GM19099 (cell line): ENCODE measurements around the gene GJA8.

ENCODE experiments used
- POLR2A ChIP-seq: IDR thresholded peaks from 3 replicates; pipeline ENCODE4 v1.6.1; 2011; ENCODE audit warnings: low read depth; ENCODE audit not compliant: insufficient read length; ENCODE audit errors: extremely low read depth

Gene GJA8

GRCh38 chr1:147913362-147913942, 10.9 kb downstream of the GJA8 start:
- no peak for TF ChIP-seq POLR2A

GRCh38 chr1:147919896-147920295, 17.3 kb downstream of the GJA8 start:
- TF ChIP-seq POLR2A: no peak

GRCh38 chr1:147924813-147925212, 22.2 kb downstream of the GJA8 start:
- no peak for TF ChIP-seq POLR2A

- peak; percentile 90 for TF ChIP-seq POLR2A
Measured at GRCh38 chr1:147928236-147929132, 25.9 kb downstream of the GJA8 start, which contains the start of gene GPR89B. TSS of gene GPR89B (plus strand) at chr1:147928420. CDS start at chr1:147928537, 117 bp downstream.
